GM13976 (cell line): Measurements from ENCODE around the gene ADSS1.

Experiments used
- DNase-seq: peaks from one replicate; pipeline ENCODE4 v3.0.0; 2012; ENCODE audit warnings: low spot score
- CTCF ChIP-seq: IDR thresholded peaks from 2 replicates; pipeline ENCODE4 v1.5.1; 2012; ENCODE audit warnings: borderline replicate concordance, mild to moderate bottlenecking; ENCODE audit not compliant: insufficient read depth; ENCODE audit errors: extremely low read depth, missing control alignments, control extremely low read depth
- in situ Hi-C: fragments of 300-500 bp; cut with MboI; formaldehyde crosslinking; loops from one replicate; pipeline ENCODE4 v1.12.0; 2022; ENCODE audit warnings: low sequenced_read_pairs, mixed read lengths, inconsistent platforms; ENCODE audit not compliant: unreplicated experiment

ADSS1 gene

GRCh38 chr14:104709387-104710039 lies 14.5 kb upstream of the ADSS1 start:
- in situ Hi-C loops = loop anchor here (10.0 kb wide), 1 partner anchor 65 kb away; no protein-coding TSS in a partner anchor
- no peak for TF ChIP-seq CTCF
- DNase-seq = no peak

- no peak for DNase-seq
- no peak for TF ChIP-seq CTCF
- in situ Hi-C loops = no loop called here
Observed at GRCh38 chr14:104710071-104710735, 13.8 kb upstream of the ADSS1 start.

- in situ Hi-C loops = no loop called here
- TF ChIP-seq CTCF = no peak
- no peak for DNase-seq
Observed at GRCh38 chr14:104712881-104713734, 10.9 kb upstream of the ADSS1 start.

GRCh38 chr14:104714066-104714465 lies 10.0 kb upstream of the ADSS1 start:
- in situ Hi-C loops = no loop called here
- no peak for DNase-seq
- TF ChIP-seq CTCF = no peak

- no peak for TF ChIP-seq CTCF
- in situ Hi-C loops = no loop called here
- DNase-seq = no peak
Observed at GRCh38 chr14:104714681-104715080, 9.3 kb upstream of the ADSS1 start.

- TF ChIP-seq CTCF = no peak
- no peak for DNase-seq
- in situ Hi-C loops = no loop called here
Observed at GRCh38 chr14:104715416-104715815, 8.6 kb upstream of the ADSS1 start.
